ENCODE measurements around the gene EIF3K.

EIF3K gene

GRCh38 chr19:38650911-38651584 lies 32.1 kb downstream of the EIF3K start:
- no peak for TF ChIP-seq ZNF274 (IDR thresholded peaks at IDR 0.05; ENCODE audit: low read depth, low read length)
- no peak overlapping the region for H3K4me3 ChIP-seq (ENCODE audit: low read length)

- no peak overlapping the region for H3K4me3 ChIP-seq (ENCODE audit: low read length)
- TF ChIP-seq ZNF274 (IDR thresholded peaks at IDR 0.05; ENCODE audit: low read depth, low read length) = no peak
Observed at GRCh38 chr19:38653028-38653571, 34.1 kb downstream of the EIF3K start.

GRCh38 chr19:38654628-38655055 lies 35.7 kb downstream of the EIF3K start:
- no peak overlapping the region for H3K4me3 ChIP-seq (ENCODE audit: low read length)
- no peak for TF ChIP-seq ZNF274 (IDR thresholded peaks at IDR 0.05; ENCODE audit: low read depth, low read length)

GRCh38 chr19:38655148-38655824 lies 36.3 kb downstream of the EIF3K start:
- TF ChIP-seq ZNF274 (IDR thresholded peaks at IDR 0.05; ENCODE audit: low read depth, low read length) = no peak
- no peak overlapping the region for H3K4me3 ChIP-seq (ENCODE audit: low read length)

GRCh38 chr19:38656171-38656981 lies 37.4 kb downstream of the EIF3K start:
- H3K4me3 ChIP-seq (ENCODE audit: low read length) = no peak overlapping the region
- no peak for TF ChIP-seq ZNF274 (IDR thresholded peaks at IDR 0.05; ENCODE audit: low read depth, low read length)

- H3K4me3 ChIP-seq (ENCODE audit: low read length) = no peak overlapping the region
Observed at GRCh38 chr19:38657633-38658222, 38.7 kb downstream of the EIF3K start.

GRCh38 chr19:38658462-38659306 lies 39.7 kb downstream of the EIF3K start:
- no peak overlapping the region for H3K4me3 ChIP-seq (ENCODE audit: low read length)
- no peak for TF ChIP-seq ZNF274 (IDR thresholded peaks at IDR 0.05; ENCODE audit: low read depth, low read length)

More at GRCh38 chr19:38657633-38658222, 38.7 kb downstream of the EIF3K start:
- no peak for TF ChIP-seq ZNF274 (IDR thresholded peaks at IDR 0.05; ENCODE audit: low read depth, low read length)

- no peak for TF ChIP-seq ZNF274 (IDR thresholded peaks at IDR 0.05; ENCODE audit: low read depth, low read length)
- H3K4me3 ChIP-seq (ENCODE audit: low read length) = no peak overlapping the region
Observed at GRCh38 chr19:38660724-38661123, 41.7 kb downstream of the EIF3K start.

GRCh38 chr19:38661136-38661535 lies 42.1 kb downstream of the EIF3K start:
- no peak overlapping the region for H3K4me3 ChIP-seq (ENCODE audit: low read length)
- no peak for TF ChIP-seq ZNF274 (IDR thresholded peaks at IDR 0.05; ENCODE audit: low read depth, low read length)

- TF ChIP-seq ZNF274 (IDR thresholded peaks at IDR 0.05; ENCODE audit: low read depth, low read length) = no peak
- no peak overlapping the region for H3K4me3 ChIP-seq (ENCODE audit: low read length)
Observed at GRCh38 chr19:38661996-38662395, 43.0 kb downstream of the EIF3K start.

- TF ChIP-seq ZNF274 (IDR thresholded peaks at IDR 0.05; ENCODE audit: low read depth, low read length) = no peak
- no peak overlapping the region for H3K4me3 ChIP-seq (ENCODE audit: low read length)
Observed at GRCh38 chr19:38662537-38663155, 43.7 kb downstream of the EIF3K start.

- no peak overlapping the region for H3K4me3 ChIP-seq (ENCODE audit: low read length)
- TF ChIP-seq ZNF274 (IDR thresholded peaks at IDR 0.05; ENCODE audit: low read depth, low read length) = no peak
Observed at GRCh38 chr19:38663156-38663651, 44.2 kb downstream of the EIF3K start.

Data from GM08714 (cell line).